Astrocyte of the cerebellum (primary cell): ENCODE results near the gene DRAM2.

Experiments used
- DNase-seq: peaks from one replicate; pipeline ENCODE4 v3.0.0-alpha.2; 2011; ENCODE audit warnings: low read depth
- H3K4me3 ChIP-seq: 2 replicates; pipeline ENCODE4 v1.5.1; 2011; ENCODE audit warnings: mild to moderate bottlenecking, low read depth, low read length, moderate library complexity
- in situ Hi-C: cut with HindIII; loops from 2 replicates; pipeline ENCODE4 v1.10.0; 2017; ENCODE audit warnings: low sequenced_read_pairs
- TF ChIP-seq, protein P1 (sequence below): IDR thresholded peaks from 2 replicates; pipeline ENCODE4 v1.5.1; 2012; ENCODE audit warnings: low read length, low read depth, moderate library complexity, mild to moderate bottlenecking; ENCODE audit errors: missing control alignments

Gene DRAM2

DNA sequence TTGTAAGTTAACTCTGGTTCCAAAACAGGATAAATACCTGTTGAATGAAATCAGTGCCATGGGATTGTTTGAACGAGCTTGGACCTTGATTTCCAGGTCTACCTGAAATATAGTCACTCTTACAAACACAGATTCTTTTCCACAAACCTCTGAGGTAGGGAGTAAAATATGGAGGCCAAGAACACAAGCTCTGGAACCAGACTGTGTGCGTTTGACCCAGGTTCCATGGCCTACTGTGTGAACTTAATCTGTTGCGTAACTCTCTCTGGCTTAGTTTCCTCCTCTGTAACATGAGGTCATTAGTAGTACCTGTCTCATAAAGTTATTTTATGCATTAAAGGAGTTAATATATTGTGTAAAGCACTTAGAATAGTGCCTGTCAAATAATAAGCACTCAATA is 35.5 kb upstream of the DRAM2 start:
- in situ Hi-C loops: no loop called here
- no peak for DNase-seq
- TF ChIP-seq, protein P1, sequence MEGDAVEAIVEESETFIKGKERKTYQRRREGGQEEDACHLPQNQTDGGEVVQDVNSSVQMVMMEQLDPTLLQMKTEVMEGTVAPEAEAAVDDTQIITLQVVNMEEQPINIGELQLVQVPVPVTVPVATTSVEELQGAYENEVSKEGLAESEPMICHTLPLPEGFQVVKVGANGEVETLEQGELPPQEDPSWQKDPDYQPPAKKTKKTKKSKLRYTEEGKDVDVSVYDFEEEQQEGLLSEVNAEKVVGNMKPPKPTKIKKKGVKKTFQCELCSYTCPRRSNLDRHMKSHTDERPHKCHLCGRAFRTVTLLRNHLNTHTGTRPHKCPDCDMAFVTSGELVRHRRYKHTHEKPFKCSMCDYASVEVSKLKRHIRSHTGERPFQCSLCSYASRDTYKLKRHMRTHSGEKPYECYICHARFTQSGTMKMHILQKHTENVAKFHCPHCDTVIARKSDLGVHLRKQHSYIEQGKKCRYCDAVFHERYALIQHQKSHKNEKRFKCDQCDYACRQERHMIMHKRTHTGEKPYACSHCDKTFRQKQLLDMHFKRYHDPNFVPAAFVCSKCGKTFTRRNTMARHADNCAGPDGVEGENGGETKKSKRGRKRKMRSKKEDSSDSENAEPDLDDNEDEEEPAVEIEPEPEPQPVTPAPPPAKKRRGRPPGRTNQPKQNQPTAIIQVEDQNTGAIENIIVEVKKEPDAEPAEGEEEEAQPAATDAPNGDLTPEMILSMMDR: no peak
- H3K4me3 ChIP-seq: no peak overlapping the region

DNA sequence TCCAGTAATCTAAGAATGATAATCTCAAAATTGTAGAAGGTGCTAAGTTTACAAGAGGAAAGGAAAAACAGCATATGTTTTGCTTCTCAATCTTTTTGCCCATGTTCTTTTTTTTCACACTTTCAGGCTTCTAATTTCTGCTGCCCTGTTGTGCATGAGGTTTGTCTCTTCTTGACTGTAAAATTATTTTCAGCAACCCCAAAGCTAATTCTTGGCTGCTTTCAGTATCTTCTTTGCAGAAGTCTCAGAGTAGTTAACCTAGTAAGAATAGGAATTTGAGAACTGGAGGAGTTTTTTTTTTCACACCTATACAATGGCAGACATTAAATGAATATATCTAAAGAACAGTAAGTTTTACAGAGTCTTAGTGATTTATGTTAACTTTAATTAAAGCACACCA is 34.2 kb upstream of the DRAM2 start:
- DNase-seq: no peak
- in situ Hi-C loops: no loop called here
- TF ChIP-seq, protein P1: no peak
- no peak overlapping the region for H3K4me3 ChIP-seq

DNA sequence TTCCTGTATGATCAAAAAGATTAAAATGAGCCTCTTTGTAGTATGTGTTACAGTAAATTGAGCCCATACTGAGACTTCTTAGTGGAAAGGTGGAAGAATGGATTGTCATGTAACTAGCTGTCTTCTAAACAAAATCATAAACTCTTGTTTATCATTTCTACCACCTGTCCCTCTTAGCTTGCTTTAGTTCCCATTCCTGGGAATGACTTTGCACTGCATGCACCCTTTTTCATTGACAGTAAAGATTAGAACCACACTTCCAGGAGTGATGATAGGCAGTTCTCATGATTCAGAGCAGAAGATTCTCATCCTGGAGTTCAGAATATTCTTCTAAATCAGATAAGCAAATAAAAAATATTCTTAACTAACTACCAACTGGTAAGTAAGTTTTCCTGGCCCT is 32.6 kb upstream of the DRAM2 start:
- H3K4me3 ChIP-seq: no peak overlapping the region
- no peak for DNase-seq
- TF ChIP-seq, protein P1: no peak
- in situ Hi-C loops: no loop called here

DNA sequence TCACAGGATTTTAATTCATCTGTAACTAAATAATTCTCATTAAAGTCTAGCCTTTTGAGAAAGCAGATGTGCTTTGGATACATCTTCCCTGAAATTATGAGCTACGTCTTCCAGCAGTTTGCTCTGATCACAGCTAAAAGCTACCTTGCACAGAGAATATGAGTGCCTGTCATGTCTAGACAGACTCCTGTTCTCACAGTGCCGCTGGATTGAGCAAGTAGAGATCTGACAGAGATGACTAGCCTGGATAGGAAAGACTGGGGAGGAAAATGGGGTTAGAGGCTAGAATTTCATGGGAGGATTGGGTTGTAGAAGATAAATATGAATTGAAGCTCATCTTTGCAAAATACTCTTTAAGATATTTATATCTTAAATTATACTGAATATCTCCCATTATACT is 24.3 kb upstream of the DRAM2 start:
- TF ChIP-seq, protein P1: no peak
- no peak overlapping the region for H3K4me3 ChIP-seq
- no peak for DNase-seq
- in situ Hi-C loops: no loop called here

DNA sequence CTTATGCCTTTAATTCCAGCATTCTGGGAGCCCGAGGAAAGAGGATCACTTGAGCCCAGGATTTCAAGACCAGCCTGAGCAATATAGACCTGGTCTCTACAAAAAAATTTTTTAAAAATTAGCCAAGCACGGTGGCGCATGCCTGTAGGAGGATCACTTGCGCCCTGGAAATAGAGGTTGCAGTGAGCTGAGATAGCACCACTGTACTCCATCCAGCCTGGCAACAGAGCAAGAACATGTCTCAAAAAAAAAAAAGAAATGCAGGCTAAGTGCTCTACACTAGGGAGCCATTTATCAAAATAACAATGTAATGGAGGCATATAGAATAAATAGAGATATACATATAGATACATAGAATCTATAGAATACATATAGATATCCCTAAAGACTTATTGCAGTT is 23.5 kb upstream of the DRAM2 start:
- no peak overlapping the region for H3K4me3 ChIP-seq
- in situ Hi-C loops: no loop called here
- TF ChIP-seq, protein P1: no peak
- DNase-seq: no peak

DNA sequence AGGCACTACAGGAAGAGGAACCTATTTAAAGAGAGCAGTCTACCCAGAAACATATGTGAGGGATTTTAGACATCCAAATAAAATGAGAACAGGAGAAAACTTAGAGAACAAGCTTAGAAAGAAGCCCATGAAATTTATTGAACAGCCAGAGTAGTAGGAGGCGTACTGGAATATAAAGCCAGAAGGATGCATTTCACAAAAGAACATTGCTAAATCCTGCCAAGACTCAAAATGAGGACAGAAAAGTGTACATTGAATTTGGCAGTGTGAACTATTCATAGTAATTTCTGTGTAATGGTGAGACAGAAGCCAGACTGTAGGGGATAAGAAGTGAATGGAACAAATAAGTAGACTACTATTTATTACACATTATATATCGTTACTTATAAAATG is 22.6 kb upstream of the DRAM2 start:
- H3K4me3 ChIP-seq: no peak overlapping the region
- in situ Hi-C loops: no loop called here
- no peak for DNase-seq
- TF ChIP-seq, protein P1: no peak

DNA sequence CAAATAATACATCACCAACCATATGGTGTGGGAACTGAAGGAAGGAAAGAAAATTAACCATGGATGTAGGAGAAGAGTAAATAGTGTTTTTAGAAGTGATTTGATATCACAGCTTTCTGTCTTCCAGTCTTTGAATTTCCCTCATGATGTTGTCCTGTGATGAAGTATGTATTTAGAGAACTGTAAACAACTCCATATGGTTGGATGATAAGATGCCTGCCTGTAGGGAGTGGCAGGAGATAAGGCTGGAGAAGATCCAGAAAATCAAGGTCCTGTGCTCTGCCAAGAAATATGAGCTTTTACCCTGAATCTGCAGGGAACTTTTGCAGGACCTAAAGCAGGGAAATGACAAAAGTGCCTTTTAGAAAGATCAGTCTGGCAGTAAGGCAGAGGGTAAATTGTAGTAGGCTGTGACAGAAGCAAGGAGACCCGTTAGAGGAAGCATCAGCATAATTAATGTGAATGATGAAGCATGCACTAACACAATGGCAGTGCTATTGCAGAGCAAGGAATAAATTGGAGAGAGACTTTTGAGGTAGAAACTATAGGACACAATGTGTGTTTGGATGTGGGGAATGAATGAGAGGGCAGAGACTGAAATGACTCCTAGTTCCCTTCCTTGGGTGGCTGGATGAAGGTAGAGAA is 22.1 kb upstream of the DRAM2 start:
- TF ChIP-seq, protein P1: no peak

More for the DNA sequence above, 22.1 kb upstream of the DRAM2 start:
- no peak overlapping the region for H3K4me3 ChIP-seq
- in situ Hi-C loops: no loop called here
- no peak for DNase-seq
